ENCODE data around the gene TMEM44.

DNA sequence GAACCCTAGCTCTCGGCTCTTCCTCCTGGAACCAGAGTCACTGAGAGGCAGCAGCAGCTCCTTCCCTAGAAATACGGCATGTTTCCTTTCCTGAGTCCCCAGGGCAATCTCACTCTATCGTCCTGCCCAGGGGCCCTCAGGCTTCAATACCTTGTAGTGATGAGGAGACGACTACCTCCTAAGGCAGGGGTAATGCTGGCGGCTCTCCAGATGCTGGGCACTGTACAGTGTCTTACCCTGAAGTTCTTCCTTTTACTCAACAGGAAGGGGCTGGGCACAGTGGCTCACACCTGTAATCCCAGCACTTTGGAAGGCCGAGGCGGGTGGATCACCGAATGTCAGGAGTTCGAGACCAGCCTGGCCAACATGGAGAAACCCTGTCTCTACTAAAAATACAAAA, 13.5 kb downstream of the TMEM44 start:
- TF ChIP-seq, protein P1, sequence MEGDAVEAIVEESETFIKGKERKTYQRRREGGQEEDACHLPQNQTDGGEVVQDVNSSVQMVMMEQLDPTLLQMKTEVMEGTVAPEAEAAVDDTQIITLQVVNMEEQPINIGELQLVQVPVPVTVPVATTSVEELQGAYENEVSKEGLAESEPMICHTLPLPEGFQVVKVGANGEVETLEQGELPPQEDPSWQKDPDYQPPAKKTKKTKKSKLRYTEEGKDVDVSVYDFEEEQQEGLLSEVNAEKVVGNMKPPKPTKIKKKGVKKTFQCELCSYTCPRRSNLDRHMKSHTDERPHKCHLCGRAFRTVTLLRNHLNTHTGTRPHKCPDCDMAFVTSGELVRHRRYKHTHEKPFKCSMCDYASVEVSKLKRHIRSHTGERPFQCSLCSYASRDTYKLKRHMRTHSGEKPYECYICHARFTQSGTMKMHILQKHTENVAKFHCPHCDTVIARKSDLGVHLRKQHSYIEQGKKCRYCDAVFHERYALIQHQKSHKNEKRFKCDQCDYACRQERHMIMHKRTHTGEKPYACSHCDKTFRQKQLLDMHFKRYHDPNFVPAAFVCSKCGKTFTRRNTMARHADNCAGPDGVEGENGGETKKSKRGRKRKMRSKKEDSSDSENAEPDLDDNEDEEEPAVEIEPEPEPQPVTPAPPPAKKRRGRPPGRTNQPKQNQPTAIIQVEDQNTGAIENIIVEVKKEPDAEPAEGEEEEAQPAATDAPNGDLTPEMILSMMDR (IDR thresholded peaks at IDR 0.05 in 2 of 3, conservative IDR thresholded peaks at IDR 0.05 in 1 of 3; ENCODE audit: insufficient read depth in 2 of 3, low read depth in 1 of 3, low read length in 3 of 3) = no peak
- TF ChIP-seq CHD2 (IDR thresholded peaks at IDR 0.05; ENCODE audit: low read depth, low read length) = no peak
- TF ChIP-seq EHMT2 (IDR thresholded peaks at IDR 0.05) = no peak
- TF ChIP-seq ZNF780A (CRISPR knock-in tag; IDR thresholded peaks at IDR 0.05) = no peak
